Measurements from ENCODE around the gene OBSCN. TPM values are rescaled to one million over a fixed set of nuclear protein-coding genes. Genes with fewer than 3 reads are reported as not detected.
A peak's percentile ranks its signal among the peaks of the same experiment; 100 is the strongest.

The OBSCN gene
- total RNA-seq, 2 experiments from 2014 or later = 12.3 to 14.4 TPM

DNA sequence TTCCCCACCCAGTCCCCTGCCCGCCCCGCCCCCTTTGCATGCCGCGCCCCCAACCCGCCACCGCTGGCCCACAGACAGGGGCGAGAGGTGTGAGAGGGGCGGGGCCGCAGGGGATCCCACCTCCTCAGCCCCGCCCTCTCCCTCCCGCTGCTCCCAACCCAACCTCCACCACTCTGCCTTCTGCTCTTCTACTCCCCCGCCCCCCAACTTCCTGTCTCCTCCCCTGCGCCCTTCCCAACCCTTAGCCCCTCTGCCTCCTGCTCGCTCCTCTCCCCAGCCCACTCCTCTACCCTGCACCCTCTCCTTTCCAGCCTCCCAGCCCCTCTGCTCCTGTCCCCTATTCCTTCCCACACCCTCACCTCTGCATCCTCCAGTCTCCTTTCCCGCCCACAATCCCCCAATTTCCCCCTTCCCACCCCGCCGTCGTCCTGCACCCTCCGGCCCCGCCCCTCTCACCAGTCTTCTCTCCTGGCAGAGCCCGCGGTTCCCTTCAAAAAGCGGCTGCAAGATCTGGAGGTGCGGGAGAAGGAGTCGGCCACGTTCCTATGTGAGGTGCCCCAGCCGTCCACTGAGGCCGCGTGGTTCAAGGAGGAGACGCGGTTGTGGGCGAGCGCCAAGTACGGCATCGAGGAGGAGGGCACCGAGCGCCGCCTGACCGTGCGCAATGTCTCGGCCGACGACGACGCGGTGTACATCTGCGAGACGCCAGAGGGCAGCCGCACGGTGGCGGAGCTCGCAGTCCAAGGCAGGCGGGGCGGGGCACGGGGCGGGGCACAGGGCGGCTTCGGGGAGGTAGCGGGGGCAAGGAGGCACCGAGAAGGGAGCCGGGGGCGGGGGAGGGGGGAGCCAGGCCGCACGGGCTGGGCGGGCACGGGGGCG lies 5.4 kb downstream of the OBSCN start:
- ChIA-PET POLR2A (interaction anchor here (1.0 to 1.8 kb wide), 3 partner anchors 48 to 193 kb away, joined by 3 to 6 read pairs (median 3); partner anchors contain the start of gene GUK1), CTCF (interaction anchor here (0.7 to 1.1 kb wide), 4 partner anchors 9 to 284 kb away, joined by 3 read pairs; no protein-coding TSS in a partner anchor)
- H3K4me1 Mint-ChIP-seq (ENCODE audit: low read depth) = peaks cover 6% of the 10 kb centered on the region
- H3K27ac Mint-ChIP-seq = peak overlapping the region; percentile 86
- no peaks in the 10 kb centered on the region for H3K36me3 Mint-ChIP-seq (ENCODE audit: low read depth)
- peak; percentile 96 for ATAC-seq
- DNase-seq = peak; percentile 94
- no peaks in the 10 kb centered on the region for H3K27me3 Mint-ChIP-seq (ENCODE audit: low read depth)
- no peaks in the 10 kb centered on the region for H3K9me3 Mint-ChIP-seq (ENCODE audit: insufficient read depth)
- peak overlapping the region; percentile 83 for H3K4me3 Mint-ChIP-seq

DNA sequence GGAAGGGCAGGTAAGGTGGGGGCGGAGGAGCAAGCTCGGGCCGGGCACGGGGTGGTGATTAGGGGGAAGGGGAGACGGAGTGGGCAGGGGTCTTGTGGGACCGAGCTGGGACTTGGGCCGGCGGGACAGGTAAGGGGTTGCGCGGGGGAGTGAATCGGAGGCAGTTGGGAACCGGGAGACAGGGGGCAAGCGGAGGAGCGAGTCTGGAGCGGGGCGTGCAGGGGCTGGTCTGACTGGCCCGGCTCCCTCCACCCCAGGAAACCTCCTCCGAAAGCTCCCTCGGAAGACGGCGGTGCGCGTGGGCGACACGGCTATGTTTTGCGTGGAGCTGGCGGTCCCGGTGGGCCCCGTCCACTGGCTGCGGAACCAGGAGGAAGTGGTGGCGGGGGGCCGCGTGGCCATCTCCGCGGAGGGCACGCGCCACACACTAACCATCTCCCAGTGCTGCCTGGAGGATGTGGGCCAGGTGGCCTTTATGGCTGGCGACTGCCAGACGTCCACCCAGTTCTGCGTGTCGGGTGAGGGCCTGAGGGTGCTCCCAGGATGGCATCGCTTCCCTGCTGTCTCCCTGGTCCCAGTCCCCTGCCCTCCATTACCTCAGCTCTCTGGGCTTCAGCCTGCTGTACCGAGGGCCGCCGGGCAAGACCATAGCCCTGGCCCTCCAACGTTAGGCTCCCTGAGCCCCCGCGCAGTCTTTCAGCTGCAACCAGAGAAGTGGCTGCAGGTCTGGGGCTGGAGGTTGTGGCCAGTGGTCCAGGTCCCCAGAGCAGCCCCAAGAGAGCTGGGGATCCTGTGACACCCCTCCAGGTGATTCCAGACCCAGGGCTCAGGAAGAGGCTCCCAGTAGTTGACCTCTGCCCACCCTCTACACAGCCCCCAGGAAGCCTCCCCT lies 6.3 kb downstream of the OBSCN start:
- Mint-ChIP-seq H3K36me3 (ENCODE audit: low read depth) (no peaks in the 10 kb centered on the region), H3K27ac (no peak overlapping the region), H3K27me3 (ENCODE audit: low read depth) (no peaks in the 10 kb centered on the region), H3K9me3 (ENCODE audit: insufficient read depth) (no peaks in the 10 kb centered on the region), H3K4me3 (peak overlapping the region; percentile 67), H3K4me1 (ENCODE audit: low read depth) (peaks cover 6% of the 10 kb centered on the region)
- no peak for ATAC-seq
- POLR2A ChIA-PET = interaction anchor here (1.5 to 1.8 kb wide), 2 partner anchors 49 to 74 kb away, joined by 3 to 6 read pairs; partner anchors contain the start of gene GUK1
- CTCF ChIA-PET = interaction anchor here (0.7 to 1.1 kb wide), 4 partner anchors 10 to 283 kb away, joined by 3 read pairs; no protein-coding TSS in a partner anchor
- DNase-seq = peak; percentile 19

DNA sequence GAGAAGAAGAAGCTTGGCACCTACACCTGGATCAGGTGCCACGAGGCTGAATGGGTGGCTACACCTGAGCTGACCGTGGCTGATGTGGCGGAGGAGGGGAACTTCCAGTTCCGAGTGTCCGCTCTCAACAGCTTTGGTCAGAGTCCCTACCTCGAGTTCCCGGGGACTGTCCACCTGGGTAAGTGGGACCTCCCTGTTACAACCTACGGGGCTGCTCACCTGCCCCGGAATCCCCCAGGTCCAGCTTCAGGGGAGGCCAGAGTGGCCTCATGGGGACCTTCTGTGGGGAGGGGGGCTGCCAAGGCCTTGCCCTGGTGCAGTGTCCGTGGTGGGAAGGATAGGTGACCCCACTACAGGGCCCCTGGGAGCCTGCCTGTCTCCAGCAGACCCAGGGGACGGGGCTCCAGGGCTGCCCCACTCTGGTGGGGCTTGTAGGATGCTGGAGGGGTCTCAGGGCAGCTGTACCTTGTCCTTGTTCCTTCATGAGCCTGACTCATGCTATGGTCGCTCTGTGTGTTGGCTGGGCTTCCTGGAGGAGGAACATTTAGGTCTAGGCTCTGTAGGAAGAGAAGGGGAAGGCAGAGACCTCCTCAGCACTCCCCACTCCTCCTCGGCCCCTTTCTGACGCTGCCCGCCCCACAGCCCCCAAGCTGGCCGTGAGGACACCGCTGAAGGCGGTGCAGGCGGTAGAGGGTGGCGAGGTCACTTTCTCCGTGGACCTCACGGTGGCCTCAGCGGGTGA lies 7.2 kb downstream of the OBSCN start:
- ATAC-seq = no peak
- no peaks in the 10 kb centered on the region for H3K9me3 Mint-ChIP-seq (ENCODE audit: insufficient read depth)
- no peaks in the 10 kb centered on the region for H3K27me3 Mint-ChIP-seq (ENCODE audit: low read depth)
- no peak overlapping the region for H3K27ac Mint-ChIP-seq
- no peak overlapping the region for H3K4me3 Mint-ChIP-seq
- DNase-seq = peak; percentile 19
- no peaks in the 10 kb centered on the region for H3K36me3 Mint-ChIP-seq (ENCODE audit: low read depth)
- ChIA-PET POLR2A (interaction anchor here (0.6 kb wide), 1 partner anchor 298 kb away, joined by 3 read pairs; no protein-coding TSS in a partner anchor), CTCF (no interaction called here)
- peaks cover 6% of the 10 kb centered on the region for H3K4me1 Mint-ChIP-seq (ENCODE audit: low read depth)

DNA sequence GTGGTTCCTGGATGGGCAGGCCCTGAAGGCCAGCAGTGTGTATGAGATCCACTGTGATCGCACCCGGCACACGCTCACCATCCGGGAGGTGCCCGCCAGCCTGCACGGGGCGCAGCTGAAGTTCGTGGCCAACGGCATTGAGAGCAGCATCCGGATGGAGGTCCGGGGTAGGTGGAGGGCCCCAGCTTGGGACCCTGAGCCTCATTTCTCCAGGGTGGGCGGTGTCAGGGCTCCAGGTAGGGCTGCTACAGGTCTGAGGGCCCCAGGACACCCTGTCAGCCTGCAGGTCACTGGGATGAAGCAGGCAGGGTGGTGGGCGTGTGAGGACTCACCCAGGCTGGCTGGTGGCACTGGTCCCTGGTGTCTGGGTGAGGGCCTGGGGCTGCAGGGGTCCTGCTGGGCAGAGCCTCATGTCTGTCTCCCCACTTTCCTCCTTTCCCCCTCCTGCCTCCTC lies 7.8 kb downstream of the OBSCN start:
- DNase-seq = peak; percentile 14
- Mint-ChIP-seq H3K27me3 (ENCODE audit: low read depth) (no peaks in the 10 kb centered on the region), H3K4me1 (ENCODE audit: low read depth) (peaks cover 6% of the 10 kb centered on the region), H3K27ac (no peak overlapping the region), H3K36me3 (ENCODE audit: low read depth) (no peaks in the 10 kb centered on the region), H3K9me3 (ENCODE audit: insufficient read depth) (no peaks in the 10 kb centered on the region), H3K4me3 (no peak overlapping the region)
- ChIA-PET POLR2A (no interaction called here), CTCF (no interaction called here)
- ATAC-seq = no peak

DNA sequence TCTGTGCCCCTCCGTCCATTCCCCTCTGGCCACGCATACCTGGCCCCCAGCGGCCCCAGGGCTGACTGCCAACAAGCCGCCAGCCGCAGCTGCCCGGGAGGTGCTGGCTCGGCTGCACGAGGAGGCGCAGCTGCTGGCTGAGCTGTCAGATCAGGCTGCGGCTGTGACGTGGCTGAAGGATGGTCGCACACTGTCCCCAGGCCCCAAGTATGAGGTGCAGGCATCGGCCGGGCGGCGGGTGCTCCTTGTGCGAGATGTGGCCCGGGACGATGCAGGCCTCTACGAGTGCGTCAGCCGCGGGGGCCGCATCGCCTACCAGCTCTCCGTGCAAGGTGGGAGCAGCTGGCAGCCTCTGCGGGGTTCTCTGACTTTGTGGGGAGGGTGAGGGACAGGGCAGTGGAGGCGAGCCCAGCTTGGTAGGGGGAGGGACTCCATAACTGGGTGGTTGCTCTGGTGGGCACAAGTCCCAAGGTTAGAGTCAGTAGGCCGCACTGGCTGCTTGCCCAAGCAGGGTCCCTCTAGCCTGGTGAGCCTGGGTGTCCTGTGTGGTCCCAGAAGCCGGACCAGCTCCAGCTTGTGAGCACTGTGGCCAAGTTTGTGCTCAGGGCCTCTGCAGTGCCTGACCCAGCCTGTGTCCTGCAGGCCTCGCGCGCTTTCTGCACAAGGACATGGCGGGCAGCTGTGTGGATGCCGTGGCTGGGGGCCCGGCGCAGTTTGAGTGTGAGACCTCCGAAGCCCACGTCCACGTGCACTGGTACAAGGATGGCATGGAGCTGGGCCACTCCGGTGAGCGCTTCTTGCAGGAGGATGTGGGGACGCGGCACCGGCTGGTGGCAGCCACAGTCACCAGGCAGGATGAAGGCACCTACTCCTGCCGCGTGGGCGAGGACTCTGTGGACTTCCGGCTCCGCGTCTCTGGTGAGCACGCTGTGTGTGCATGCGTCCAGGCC lies 8.8 kb downstream of the OBSCN start:
- peak; percentile 14 for DNase-seq
- H3K36me3 Mint-ChIP-seq (ENCODE audit: low read depth) = no peaks in the 10 kb centered on the region
- no peaks in the 10 kb centered on the region for H3K27me3 Mint-ChIP-seq (ENCODE audit: low read depth)
- H3K4me1 Mint-ChIP-seq (ENCODE audit: low read depth) = peaks cover 6% of the 10 kb centered on the region
- no peak overlapping the region for H3K27ac Mint-ChIP-seq
- no peak for ATAC-seq
- CTCF ChIA-PET = interaction anchor here (1.0 kb wide), 1 partner anchor 86 kb away, joined by 3 read pairs; no protein-coding TSS in a partner anchor
- no peaks in the 10 kb centered on the region for H3K9me3 Mint-ChIP-seq (ENCODE audit: insufficient read depth)
- H3K4me3 Mint-ChIP-seq = no peak overlapping the region
- POLR2A ChIA-PET = no interaction called here

DNA sequence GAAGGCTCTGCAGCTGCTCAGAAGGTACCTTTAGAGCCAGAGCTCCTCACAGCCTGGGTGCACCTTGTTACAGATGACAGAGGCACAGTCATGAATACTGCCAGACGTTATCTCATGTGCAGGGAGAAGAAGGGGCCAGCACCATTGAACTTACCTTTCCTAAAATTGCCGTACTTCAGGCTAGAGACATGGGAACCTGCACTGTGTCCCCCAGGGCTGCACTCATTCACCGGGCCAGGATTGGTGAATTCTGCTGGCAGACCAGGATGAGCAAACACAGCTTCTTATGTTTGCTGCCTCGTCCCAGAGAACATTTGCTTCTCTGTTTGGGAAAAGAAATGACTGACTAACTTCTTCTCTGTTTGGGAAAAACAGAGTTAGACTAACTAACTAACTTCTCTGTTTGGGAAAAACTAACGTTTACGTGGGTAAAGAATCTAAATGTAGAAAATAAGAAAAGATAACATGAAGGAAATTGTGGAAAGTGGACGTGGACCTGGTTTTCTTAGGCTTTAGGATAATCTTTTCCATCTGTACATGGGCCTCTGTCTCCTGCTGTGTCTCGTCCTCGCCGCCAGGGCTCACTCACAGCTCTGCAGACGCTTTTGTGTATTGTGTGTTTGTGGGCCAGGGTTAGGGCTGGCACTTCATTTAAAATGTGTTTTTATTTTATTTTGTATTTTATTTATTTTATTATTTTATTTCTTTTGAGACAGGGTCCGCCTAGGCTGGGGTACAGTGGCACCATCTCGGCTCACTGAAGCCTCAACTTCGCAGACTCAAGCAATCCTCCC lies 9.9 kb downstream of the OBSCN start:
- DNase-seq = peak; percentile 18
- Mint-ChIP-seq H3K4me3 (no peak overlapping the region), H3K9me3 (ENCODE audit: insufficient read depth) (no peaks in the 10 kb centered on the region), H3K27ac (no peak overlapping the region), H3K27me3 (ENCODE audit: low read depth) (no peaks in the 10 kb centered on the region), H3K4me1 (ENCODE audit: low read depth) (peaks cover 6% of the 10 kb centered on the region), H3K36me3 (ENCODE audit: low read depth) (no peaks in the 10 kb centered on the region)
- ATAC-seq = no peak
- POLR2A ChIA-PET = no interaction called here
- CTCF ChIA-PET = interaction anchor here (1.0 to 1.4 kb wide), 2 partner anchors 52 to 87 kb away, joined by 3 read pairs; partner anchors contain the start of gene IBA57

DNA sequence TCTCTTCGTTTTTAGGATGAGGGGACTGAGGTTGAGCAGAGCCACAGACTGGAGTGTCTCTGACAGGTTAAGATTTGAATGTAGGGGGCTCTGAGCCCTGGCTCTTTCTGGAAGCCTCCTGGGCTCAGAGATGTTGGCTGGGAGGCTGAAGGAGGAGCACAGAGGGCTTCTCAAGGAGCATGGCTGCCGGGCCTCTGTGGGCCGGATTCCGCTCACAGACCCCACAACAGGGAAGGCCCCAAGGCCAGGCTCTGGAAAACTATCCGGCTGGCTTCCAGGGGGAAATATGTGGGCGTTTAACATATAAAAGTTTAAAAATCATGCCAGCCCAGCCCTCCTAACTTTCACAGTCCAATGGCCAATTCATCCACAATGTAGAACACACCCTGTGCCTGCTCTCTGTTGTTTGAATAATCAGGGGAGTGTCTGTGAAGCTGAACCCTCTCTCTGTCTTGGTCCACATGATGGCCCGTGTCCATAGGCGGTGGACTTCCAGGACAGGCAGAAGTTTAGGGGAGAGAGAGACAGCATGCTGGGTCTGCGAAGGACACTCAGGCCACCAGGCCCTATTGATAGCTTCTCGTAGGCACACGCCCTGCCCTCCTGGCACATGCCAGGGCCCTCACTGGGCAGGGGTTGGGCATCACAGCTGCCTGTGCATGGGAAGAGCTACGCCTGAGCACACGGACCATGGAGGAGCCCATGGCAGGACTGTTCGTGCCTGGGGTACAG lies 10.8 kb downstream of the OBSCN start:
- no peaks in the 10 kb centered on the region for H3K27me3 Mint-ChIP-seq (ENCODE audit: low read depth)
- peaks cover 4% of the 10 kb centered on the region for H3K4me1 Mint-ChIP-seq (ENCODE audit: low read depth)
- H3K36me3 Mint-ChIP-seq (ENCODE audit: low read depth) = no peaks in the 10 kb centered on the region
- DNase-seq (peak; percentile 9), ATAC-seq (no peak)
- ChIA-PET POLR2A (no interaction called here), CTCF (interaction anchor here (1.4 kb wide), 1 partner anchor 53 kb away, joined by 3 read pairs; the partner anchor contains the start of gene IBA57)
- no peak overlapping the region for H3K4me3 Mint-ChIP-seq
- no peaks in the 10 kb centered on the region for H3K9me3 Mint-ChIP-seq (ENCODE audit: insufficient read depth)
- no peak overlapping the region for H3K27ac Mint-ChIP-seq

DNA sequence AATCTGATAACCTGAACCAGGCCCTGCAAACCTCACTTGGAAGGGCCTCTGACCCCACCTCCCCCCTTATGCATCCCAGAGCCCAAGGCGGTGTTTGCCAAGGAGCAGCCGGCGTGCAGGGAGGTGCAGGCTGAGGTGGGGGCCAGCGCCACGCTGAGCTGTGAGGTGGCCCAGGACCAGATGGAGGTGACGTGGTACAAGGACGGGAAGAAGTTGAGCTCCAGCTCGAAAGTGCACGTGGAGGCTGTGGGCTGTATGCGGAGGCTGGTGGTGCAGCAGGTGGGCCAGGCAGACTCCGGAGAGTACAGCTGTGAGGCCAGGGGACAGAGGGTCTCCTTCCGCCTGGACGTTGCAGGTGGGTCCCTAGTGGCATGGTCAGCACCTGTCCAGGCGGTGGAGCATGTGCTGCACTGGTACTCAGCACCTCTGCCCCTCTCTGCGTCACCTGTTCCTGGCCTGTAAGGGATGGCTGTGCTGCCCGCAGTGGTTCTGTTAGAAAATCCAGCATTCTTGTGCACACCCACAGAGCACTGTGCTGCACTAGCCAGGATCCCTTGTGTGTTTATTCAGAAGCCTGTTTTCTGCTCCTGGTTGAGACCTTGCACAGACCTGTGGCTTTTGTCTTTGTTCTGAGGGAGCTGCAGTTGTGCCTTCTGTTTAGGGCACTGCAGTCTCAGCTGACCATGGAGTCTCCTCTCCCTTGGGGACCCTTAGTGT lies 11.6 kb downstream of the OBSCN start:
- H3K27ac Mint-ChIP-seq = no peak overlapping the region
- no peak overlapping the region for H3K4me3 Mint-ChIP-seq
- POLR2A ChIA-PET = no interaction called here
- H3K27me3 Mint-ChIP-seq (ENCODE audit: low read depth) = no peaks in the 10 kb centered on the region
- peak; percentile 14 for DNase-seq
- ATAC-seq = no peak
- no peaks in the 10 kb centered on the region for H3K4me1 Mint-ChIP-seq (ENCODE audit: low read depth)
- H3K9me3 Mint-ChIP-seq (ENCODE audit: insufficient read depth) = no peaks in the 10 kb centered on the region
- peaks cover 3% of the 10 kb centered on the region for H3K36me3 Mint-ChIP-seq (ENCODE audit: low read depth)
- CTCF ChIA-PET = no interaction called here
